RWPE2 (cell line): Measurements from ENCODE around the gene AMIGO1.

Source experiments
- ATAC-seq: fragments of 200-7000 bp; cut with Tn5 transposase; 3 replicates; pipeline ENCODE4 v1.9.1; 2021; ENCODE audit warnings: low read depth
- DNase-seq: peaks from one replicate; pipeline ENCODE4 v3.0.0-alpha.2; 2020; ENCODE audit warnings: low spot score
- H3K27ac ChIP-seq: fragments of 450-650 bp; 2 replicates; pipeline ENCODE4 v1.5.1; 2017; ENCODE audit warnings: mild to moderate bottlenecking; ENCODE audit not compliant: poor library complexity, severe bottlenecking
- H3K27me3 ChIP-seq: fragments of 250-450 bp; sonication (Bioruptor Pico); 2 replicates; pipeline ENCODE4 v1.5.1; 2021; ENCODE audit warnings: mild to moderate bottlenecking, moderate library complexity; ENCODE audit not compliant: insufficient read depth, poor library complexity, severe bottlenecking
- H3K36me3 ChIP-seq: fragments of 250-450 bp; sonication (Bioruptor Pico); 2 replicates; pipeline ENCODE4 v1.5.1; 2020; ENCODE audit warnings: low read depth, mild to moderate bottlenecking, moderate library complexity
- H3K4me1 ChIP-seq: fragments of 250-450 bp; sonication (Bioruptor Pico); 2 replicates; pipeline ENCODE4 v1.5.1; 2021; ENCODE audit warnings: mild to moderate bottlenecking, moderate library complexity; ENCODE audit not compliant: insufficient read depth, poor library complexity, severe bottlenecking
- H3K4me3 ChIP-seq: fragments of 250-450 bp; sonication (Bioruptor Pico); 2 replicates; pipeline ENCODE4 v1.5.1; 2021; ENCODE audit warnings: mild to moderate bottlenecking, moderate library complexity; ENCODE audit not compliant: severe bottlenecking
- H3K9me3 ChIP-seq: fragments of 250-450 bp; sonication (Bioruptor Pico); 2 replicates; pipeline ENCODE4 v1.5.1; 2021; ENCODE audit warnings: mild to moderate bottlenecking, moderate library complexity; ENCODE audit not compliant: severe bottlenecking
- CTCF ChIP-seq: fragments of 450-650 bp; IDR thresholded peaks from one replicate; pipeline ENCODE4 v1.5.1; 2017; ENCODE audit warnings: mild to moderate bottlenecking, moderate library complexity; ENCODE audit not compliant: poor library complexity, severe bottlenecking

AMIGO1 gene

GRCh38 chr1:109542657-109543056, 33.1 kb upstream of the AMIGO1 start:
- TF ChIP-seq CTCF, result no peak
- Histone ChIP-seq H3K27me3 (no peaks in the 10 kb centered on the region), H3K27ac (no peak overlapping the region), H3K36me3 (no peaks in the 10 kb centered on the region), H3K9me3 (no peaks in the 10 kb centered on the region), H3K4me1 (peaks cover 9% of the 10 kb centered on the region), H3K4me3 (no peak overlapping the region)
- no peak for ATAC-seq
- DNase-seq, result no peak

GRCh38 chr1:109541102-109541501, 31.6 kb upstream of the AMIGO1 start:
- Histone ChIP-seq H3K27me3 (no peaks in the 10 kb centered on the region), H3K4me3 (no peak overlapping the region), H3K9me3 (no peaks in the 10 kb centered on the region), H3K36me3 (no peaks in the 10 kb centered on the region), H3K27ac (no peak overlapping the region), H3K4me1 (no peaks in the 10 kb centered on the region)
- no peak for TF ChIP-seq CTCF
- ATAC-seq (no peak), DNase-seq (no peak)

GRCh38 chr1:109539676-109540075, 30.1 kb upstream of the AMIGO1 start, which contains the start of gene GPR61:
Gene GPR61 (plus strand): TSS chr1:109539872. CDS start chr1:109543023, 3,151 bp downstream.
- DNase-seq, result no peak
- TF ChIP-seq CTCF, result no peak

GRCh38 chr1:109538827-109539555, 29.5 kb upstream of the AMIGO1 start:
- DNase-seq (no peak), ATAC-seq (no peak)
- Histone ChIP-seq H3K4me1 (no peaks in the 10 kb centered on the region), H3K27me3 (no peaks in the 10 kb centered on the region), H3K27ac (no peak overlapping the region), H3K4me3 (no peak overlapping the region), H3K36me3 (no peaks in the 10 kb centered on the region), H3K9me3 (no peaks in the 10 kb centered on the region)
- no peak for TF ChIP-seq CTCF

More at GRCh38 chr1:109539676-109540075, 30.1 kb upstream of the AMIGO1 start, which contains the start of gene GPR61:
- Histone ChIP-seq H3K9me3 (no peaks in the 10 kb centered on the region), H3K27ac (no peak within 1 kb of the TSS), H3K36me3 (no peaks in the 10 kb centered on the region), H3K27me3 (no peaks in the 10 kb centered on the region), H3K4me1 (no peaks in the 10 kb centered on the region), H3K4me3 (no peak within 1 kb of the TSS)
- ATAC-seq, result no peak
